Spleen (tissue), 7 donors: ENCODE data around the gene TSC22D1.

Source experiments
- CTCF ChIP-seq, 11 experiments: fragments of 200-600 bp in 7 of 11; fragments of 450-650 bp in 4 of 11; sonication (generic) in 4 of 11; IDR thresholded peaks in 8 of 11; conservative IDR thresholded peaks in 3 of 11; 1 replicate in 7 of 11; 2 replicates in 4 of 11; pipeline versions ENCODE4 v1.4.0 to v1.8.0; 2016 to 2021; ENCODE audit warnings: antibody characterized with exemption in 11 of 11, inconsistent platforms in 4 of 11, mild to moderate bottlenecking in 1 of 11
- POLR2A ChIP-seq, 3 donors: fragments of 450-650 bp; IDR thresholded peaks; one replicate each; pipeline ENCODE4 v1.5.1; 2017; ENCODE audit warnings: antibody characterized with exemption in 3 of 3, mild to moderate bottlenecking in 1 of 3
- POLR2AphosphoS5 ChIP-seq, 3 donors: sonication (generic); formaldehyde crosslinking; IDR thresholded peaks; one replicate each; pipeline ENCODE4 v1.5.1; 2017; ENCODE audit warnings: antibody characterized with exemption in 3 of 3
- donor health status: DM: no; HTN: no; CAD: no; lungs with moderate emphysema.
- donor health status: DM: no; HTN: no; CAD: no.
- donor health status: DM: no; HTN: no; CAD: no.

GRCh38 chr13:44414716-44415115 is 161.4 kb downstream of the TSC22D1 start:
- TF ChIP-seq POLR2A (IDR thresholded peaks at IDR 0.05) (no peak), CTCF (IDR thresholded peaks at IDR 0.05 in 8 of 11, conservative IDR thresholded peaks at IDR 0.05 in 3 of 11) (no peak), POLR2AphosphoS5 (IDR thresholded peaks at IDR 0.05) (no peak)
